ENCODE results near the gene TMEM234. TPM values are rescaled to one million over a fixed set of nuclear protein-coding genes. Genes with fewer than 3 reads are reported as not detected.

Gene TMEM234
- total and polyA plus RNA-seq, 2 experiments from 2014 or later = 24.1 to 38.0 TPM

- peaks cover 12% of the 10 kb centered on the region for H3K4me1 ChIP-seq (ENCODE audit: low read depth)
- H3K9me3 ChIP-seq (ENCODE audit: low read depth) = no peaks in the 10 kb centered on the region
- H3K27me3 ChIP-seq = no peaks in the 10 kb centered on the region
- DNase-seq (ENCODE audit: low read depth in 1 of 2, low spot score in 1 of 2) = peak; percentile 70 to 74
- peaks cover 12% of the 10 kb centered on the region for H3K36me3 ChIP-seq
- H3K4me3 ChIP-seq = peak within 1 kb of the TSS; percentile 46
- H3K27ac ChIP-seq = peak within 1 kb of the TSS; percentile 77
- no peak for TF ChIP-seq CTCF (IDR thresholded peaks at IDR 0.05; ENCODE audit: low read depth, low read length)
Observed at GRCh38 chr1:32200226-32201010, 21.7 kb downstream of the TMEM234 start, which contains the start of gene CCDC28B. CCDC28B (plus strand) TSS chr1:32200595; CDS start chr1:32201936, 1,341 bp downstream.

GRCh38 chr1:32199717-32200072 lies 22.5 kb downstream of the TMEM234 start:
- H3K36me3 ChIP-seq = peaks cover 20% of the 10 kb centered on the region
- TF ChIP-seq CTCF (IDR thresholded peaks at IDR 0.05; ENCODE audit: low read depth, low read length) = no peak
- peak in 1 of 2 donors; percentile 34 for DNase-seq (ENCODE audit: low read depth in 1 of 2, low spot score in 1 of 2)
- peak overlapping the region; percentile 77 for H3K27ac ChIP-seq
- no peaks in the 10 kb centered on the region for H3K9me3 ChIP-seq (ENCODE audit: low read depth)
- H3K4me1 ChIP-seq (ENCODE audit: low read depth) = peaks cover 12% of the 10 kb centered on the region
- H3K27me3 ChIP-seq = no peaks in the 10 kb centered on the region
- peak overlapping the region; percentile 46 for H3K4me3 ChIP-seq

GRCh38 chr1:32199043-32199716 lies 23.0 kb downstream of the TMEM234 start:
- no peak for TF ChIP-seq CTCF (IDR thresholded peaks at IDR 0.05; ENCODE audit: low read depth, low read length)
- Histone ChIP-seq H3K9me3 (ENCODE audit: low read depth) (no peaks in the 10 kb centered on the region), H3K36me3 (peaks cover 25% of the 10 kb centered on the region), H3K27me3 (no peaks in the 10 kb centered on the region), H3K27ac (peak overlapping the region; percentile 77), H3K4me3 (no peak overlapping the region), H3K4me1 (ENCODE audit: low read depth) (peaks cover 12% of the 10 kb centered on the region)
- no peak for DNase-seq (ENCODE audit: low read depth in 1 of 2, low spot score in 1 of 2)

DNA sequence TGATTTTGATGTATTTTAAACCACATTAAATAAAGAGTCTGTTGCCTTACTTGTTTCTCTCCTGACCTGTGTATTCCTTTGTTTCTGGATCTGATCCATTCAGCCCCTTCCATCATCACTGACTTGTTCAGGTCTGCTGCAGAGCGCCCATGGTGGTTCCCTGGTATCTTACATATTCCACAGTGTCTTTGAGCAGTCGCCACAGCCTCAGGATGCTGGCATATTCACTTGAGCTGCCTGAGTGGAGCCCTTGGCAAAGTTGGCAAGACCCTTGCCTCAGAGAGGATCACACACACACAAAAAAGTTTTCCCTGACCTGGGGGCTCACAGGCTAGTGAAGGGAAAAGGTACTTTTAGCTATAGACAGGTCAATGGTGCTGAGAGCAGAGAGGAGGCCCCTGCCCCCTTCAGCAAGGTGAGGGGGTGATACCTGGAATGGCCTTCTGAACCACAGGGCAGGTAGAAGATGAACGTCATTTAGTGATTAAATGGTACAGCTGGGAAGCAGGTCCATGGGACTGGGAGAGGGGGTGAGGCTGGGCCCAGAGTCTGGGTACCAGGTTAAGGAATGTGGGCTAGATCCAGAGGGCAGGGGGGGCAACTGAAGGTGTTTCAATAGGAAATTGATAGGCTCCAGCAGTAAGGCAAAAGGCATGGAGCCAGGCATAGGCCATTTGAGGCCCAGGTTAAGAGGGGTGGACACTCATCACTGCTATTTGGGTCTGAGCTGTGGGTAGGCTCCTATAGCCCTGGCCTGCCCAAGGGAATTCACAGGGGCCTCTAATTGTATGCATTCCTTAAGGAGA lies 23.7 kb downstream of the TMEM234 start:
- Histone ChIP-seq H3K4me1 (ENCODE audit: low read depth) (peaks cover 12% of the 10 kb centered on the region), H3K27me3 (no peaks in the 10 kb centered on the region), H3K9me3 (ENCODE audit: low read depth) (no peaks in the 10 kb centered on the region), H3K36me3 (peaks cover 30% of the 10 kb centered on the region), H3K27ac (peak overlapping the region; percentile 77), H3K4me3 (no peak overlapping the region)
- no peak for DNase-seq (ENCODE audit: low read depth in 1 of 2, low spot score in 1 of 2)
- no peak for TF ChIP-seq CTCF (IDR thresholded peaks at IDR 0.05; ENCODE audit: low read depth, low read length)

DNA sequence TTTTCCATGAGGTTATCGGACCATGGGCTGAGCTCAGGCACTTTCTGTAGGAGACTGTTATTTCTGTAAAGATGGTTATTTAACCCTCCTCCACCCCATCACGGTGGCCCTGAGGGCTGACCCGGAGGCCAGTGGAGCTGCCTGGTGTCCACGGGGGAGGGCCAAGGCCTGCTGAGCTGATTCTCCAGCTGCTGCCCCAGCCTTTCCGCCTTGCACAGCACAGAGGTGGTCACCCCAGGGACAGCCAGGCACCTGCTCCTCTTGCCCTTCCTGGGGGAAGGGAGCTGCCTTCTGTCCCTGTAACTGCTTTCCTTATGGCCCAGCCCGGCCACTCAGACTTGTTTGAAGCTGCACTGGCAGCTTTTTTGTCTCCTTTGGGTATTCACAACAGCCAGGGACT lies 24.3 kb downstream of the TMEM234 start:
- H3K36me3 ChIP-seq = peaks cover 35% of the 10 kb centered on the region
- no peak for DNase-seq (ENCODE audit: low read depth in 1 of 2, low spot score in 1 of 2)
- no peak for TF ChIP-seq CTCF (IDR thresholded peaks at IDR 0.05; ENCODE audit: low read depth, low read length)
- no peaks in the 10 kb centered on the region for H3K9me3 ChIP-seq (ENCODE audit: low read depth)
- H3K4me3 ChIP-seq = no peak overlapping the region
- peak overlapping the region; percentile 18 for H3K27ac ChIP-seq
- H3K27me3 ChIP-seq = no peaks in the 10 kb centered on the region
- peaks cover 12% of the 10 kb centered on the region for H3K4me1 ChIP-seq (ENCODE audit: low read depth)

All from cardiac muscle cell (in vitro differentiated cells and primary cell).